ENCODE measurements around the gene COL6A3. TPM values are rescaled to one million over a fixed set of nuclear protein-coding genes. Genes with fewer than 3 reads are reported as not detected.
"Not testable (repeated sequence)": the region's sequence is repeated elsewhere in the genome, so short reads cannot be mapped to it uniquely, and the experiment has no call there.

COL6A3 gene
- total RNA-seq, 1 donor from 2014 or later, result 1,957 TPM

DNA sequence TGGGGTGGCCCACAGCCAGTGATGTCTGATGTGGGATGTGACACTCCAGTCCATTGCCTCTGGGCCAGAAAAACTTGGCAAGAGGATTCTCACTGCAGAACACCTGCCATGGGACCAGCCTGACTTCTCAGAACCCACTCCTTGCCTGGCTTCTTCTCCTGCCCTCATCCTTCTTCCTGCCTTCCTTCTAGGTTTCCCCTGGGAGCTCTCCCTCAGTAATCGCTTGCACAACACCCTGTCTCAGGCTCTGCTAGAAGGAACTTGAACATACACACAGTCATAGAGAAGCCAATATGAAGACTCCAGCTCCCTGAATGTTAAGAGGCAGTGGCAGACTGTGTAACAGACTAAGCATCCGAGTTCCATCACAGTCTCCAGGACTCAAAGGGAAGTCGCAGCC is 4.3 kb upstream of the COL6A3 start:
- DNase-seq (ENCODE audit: low spot score), result no peak

DNA sequence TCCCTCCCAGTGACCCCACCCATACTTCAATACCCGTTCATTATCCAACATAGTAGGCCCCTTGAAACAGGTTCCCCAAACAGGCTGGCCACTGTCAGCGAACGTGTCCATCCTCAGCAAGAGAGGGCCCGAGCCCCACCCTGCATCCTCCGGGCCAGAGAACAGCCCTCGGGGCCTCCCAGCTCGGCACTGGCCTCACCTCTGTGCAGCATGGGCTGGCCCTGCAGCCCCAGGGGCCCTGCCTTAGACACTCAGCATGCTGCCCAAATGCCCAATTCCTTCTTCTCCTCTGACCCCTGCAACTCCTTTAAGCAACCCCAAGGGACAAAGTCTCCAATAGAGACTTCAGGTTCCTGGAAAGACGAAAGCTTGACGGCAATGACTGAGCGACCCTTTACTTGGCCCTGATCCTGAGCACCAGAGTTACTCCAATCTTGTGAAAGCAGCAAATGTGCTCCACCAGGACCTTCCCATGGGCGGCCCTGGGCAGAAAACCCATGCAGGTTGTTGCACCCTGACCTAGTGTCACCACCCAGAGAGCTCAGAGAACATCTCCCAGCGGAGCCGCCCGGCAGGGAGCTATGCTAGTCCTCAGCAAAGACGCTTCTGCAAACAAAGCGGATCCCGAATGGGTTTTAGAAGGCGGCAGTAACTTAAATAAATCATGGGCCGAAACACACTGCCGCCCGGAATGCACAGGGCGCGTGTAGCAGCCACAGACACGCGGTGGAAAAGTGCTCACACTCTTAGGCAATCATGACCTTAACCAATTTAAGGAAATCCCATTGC is 782 bp downstream of the COL6A3 start:
- peak; percentile 62 for DNase-seq (ENCODE audit: low spot score)

DNA sequence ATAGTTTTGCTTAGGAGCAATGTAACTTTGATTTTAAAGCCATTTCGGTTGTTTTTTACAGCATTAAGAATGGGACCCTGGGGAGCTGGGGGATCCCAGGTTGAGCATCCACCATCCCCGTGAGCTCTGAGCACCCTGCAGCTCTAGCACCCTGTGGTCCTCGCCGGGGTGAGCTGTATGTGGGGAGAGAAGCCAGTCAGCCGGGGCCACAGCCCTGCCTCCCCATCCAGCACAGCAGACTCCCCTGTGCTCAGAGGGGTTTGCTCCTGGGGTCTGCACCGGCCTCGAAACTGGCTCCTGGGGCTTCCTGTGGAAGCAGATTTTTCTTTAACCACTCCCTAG is 1.3 kb downstream of the COL6A3 start:
- no peak for DNase-seq (ENCODE audit: low spot score)

- peak; percentile 72 for DNase-seq (ENCODE audit: low spot score)
Measured at GRCh38 chr2:237411683-237412423, 2.1 kb downstream of the COL6A3 start.

- DNase-seq (ENCODE audit: low spot score), result peak; percentile 78
Measured at GRCh38 chr2:237411092-237411601, 2.8 kb downstream of the COL6A3 start.

- DNase-seq (ENCODE audit: low spot score), result not testable (repeated sequence)
Measured at GRCh38 chr2:237409263-237409662, 4.7 kb downstream of the COL6A3 start.

DNA sequence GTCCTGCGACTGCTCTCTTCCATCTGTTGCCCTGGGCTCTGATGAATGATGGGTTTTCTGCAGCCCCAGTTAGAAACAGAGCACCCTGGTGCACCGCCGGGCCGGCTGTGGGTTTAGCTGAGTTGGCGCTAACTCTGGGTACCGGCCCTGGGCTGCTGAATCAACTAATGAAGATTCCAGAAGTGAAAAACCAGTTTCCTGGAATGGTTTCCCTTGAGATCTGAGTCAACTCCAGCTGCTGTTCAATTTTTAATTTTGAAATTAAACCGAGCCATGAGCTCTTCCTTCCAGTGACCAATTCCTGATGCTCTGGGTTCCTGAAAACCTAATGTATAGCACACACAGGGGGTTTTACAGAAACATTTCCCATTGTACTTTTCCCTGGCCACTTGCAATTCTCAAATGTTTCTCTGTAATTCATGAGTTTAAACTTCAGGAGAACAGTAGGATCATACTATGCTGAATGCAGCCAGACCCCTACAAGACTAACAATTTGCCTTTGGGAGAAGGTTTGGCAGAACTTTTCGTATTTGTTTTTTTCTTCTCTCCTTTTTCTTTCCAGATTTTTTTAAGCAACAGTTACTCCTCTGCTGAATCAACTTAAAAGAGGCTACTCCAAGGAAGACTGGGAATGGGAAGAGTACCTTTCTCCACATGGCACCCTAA is 5.5 kb downstream of the COL6A3 start:
- DNase-seq (ENCODE audit: low spot score), result no peak

GRCh38 chr2:237407700-237408099 is 6.3 kb downstream of the COL6A3 start:
- no peak for DNase-seq (ENCODE audit: low spot score)

DNA sequence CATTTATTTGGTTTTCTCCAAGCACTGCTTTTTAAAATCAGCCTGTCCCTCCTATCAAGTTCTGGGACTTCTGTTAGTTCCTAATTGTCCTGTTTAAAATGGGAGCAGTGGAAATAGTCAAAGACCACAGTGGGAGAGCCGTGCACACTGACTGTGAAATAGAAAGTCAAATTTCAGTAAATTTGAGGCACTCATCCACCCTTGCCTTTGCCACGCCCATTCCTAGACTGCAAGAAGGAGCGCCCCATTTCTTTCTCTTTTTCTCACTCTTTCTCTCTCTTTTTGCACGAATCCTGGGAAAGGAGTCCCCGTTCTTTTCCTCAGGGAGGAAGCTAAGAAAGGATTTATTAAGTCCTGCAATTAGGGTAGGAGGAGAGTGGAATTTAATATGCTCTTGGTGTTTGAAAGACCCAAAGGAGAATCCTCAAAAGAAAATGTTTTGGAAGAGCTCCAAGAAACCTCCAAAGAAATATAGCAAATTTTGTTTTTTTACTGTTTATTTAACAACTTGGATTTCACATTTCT is 7.5 kb downstream of the COL6A3 start:
- no peak for DNase-seq (ENCODE audit: low spot score)

GRCh38 chr2:237405605-237406004 is 8.4 kb downstream of the COL6A3 start:
- DNase-seq (ENCODE audit: low spot score), result no peak

GRCh38 chr2:237405006-237405559 is 8.9 kb downstream of the COL6A3 start:
- DNase-seq (ENCODE audit: low spot score), result no peak

DNA sequence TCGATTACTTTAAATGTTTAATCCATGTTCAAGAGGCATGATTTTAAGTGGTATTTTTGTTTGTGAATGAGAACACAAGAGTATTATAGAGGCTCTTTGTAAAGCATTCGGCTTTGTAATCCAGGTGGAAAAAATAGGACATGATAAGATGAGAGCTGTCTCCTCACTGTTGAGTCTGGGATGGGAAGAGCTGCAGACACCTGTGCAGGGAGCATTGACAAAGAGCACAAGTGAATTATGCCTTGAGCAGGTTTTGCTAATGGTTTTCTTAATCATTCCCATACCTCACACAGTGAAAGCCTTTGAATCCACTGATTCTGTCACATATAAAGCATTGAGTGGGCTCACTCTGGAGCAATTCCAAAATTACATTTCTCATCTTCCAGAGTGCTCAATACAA is 9.6 kb downstream of the COL6A3 start:
- DNase-seq (ENCODE audit: low spot score), result no peak

DNA sequence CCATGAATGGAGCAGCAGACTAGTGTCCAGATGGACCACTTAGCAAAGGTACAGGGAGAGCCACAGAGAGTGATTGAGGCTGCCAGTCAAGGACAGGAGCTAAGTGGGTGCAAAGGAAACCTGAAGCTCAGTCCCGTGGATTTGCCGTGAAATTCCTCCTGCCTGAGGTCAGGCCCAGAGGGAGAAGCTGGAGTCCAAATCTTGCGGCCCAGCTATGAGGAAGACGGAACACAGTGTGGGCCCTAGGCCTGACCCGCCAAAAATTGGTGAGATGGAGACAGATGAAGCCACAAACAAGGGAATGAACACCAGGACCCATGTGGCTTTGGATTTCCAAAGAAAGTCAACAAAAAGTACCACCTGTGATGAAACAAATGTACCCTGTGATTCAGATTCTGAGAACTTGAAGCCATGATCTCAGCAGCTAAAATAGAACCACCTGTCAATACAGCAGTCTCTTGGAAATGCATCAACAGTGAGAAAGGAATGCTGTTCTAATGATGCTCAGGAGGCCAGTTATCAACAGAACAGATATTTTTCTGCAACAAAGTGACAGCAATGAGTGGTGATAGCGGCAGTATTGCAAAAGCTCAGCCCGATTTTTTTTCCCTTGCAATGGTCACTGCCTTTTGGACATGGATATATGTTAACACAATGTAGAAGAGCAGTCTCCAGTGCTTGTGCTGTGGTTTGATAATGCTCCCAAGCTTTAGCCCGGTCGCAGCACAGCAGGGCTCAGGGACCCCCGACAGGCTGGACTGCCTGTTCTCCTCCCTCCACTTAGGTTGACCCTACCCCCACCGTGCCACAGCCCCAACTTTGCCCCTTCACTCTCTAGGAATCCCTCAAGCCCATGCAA is 10.7 kb downstream of the COL6A3 start:
- no peak for DNase-seq (ENCODE audit: low spot score)

DNA sequence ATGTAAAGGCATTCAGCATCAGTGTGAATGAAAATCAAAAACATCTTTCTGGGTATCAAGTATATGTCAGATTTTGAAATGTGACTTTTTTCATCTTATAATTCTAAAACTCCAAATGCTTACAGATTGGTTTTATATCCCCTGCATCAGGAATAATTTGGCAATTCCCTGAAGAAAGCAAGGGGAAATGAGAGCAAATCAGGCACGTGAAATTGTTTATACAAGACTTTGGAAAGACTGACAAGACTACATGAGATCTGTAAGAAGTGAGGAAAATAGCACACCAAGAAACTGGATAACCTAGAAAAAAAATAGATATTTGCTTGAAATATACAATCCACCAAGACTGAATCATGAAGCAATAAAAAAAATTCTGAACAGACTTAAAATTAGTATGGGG is 13.8 kb downstream of the COL6A3 start:
- no peak for DNase-seq (ENCODE audit: low spot score)

GRCh38 chr2:237397072-237397471 is 16.9 kb downstream of the COL6A3 start:
- no peak for DNase-seq (ENCODE audit: low spot score)

- DNase-seq (ENCODE audit: low spot score), result no peak
Measured at GRCh38 chr2:237393523-237393922, 20.4 kb downstream of the COL6A3 start.

DNA sequence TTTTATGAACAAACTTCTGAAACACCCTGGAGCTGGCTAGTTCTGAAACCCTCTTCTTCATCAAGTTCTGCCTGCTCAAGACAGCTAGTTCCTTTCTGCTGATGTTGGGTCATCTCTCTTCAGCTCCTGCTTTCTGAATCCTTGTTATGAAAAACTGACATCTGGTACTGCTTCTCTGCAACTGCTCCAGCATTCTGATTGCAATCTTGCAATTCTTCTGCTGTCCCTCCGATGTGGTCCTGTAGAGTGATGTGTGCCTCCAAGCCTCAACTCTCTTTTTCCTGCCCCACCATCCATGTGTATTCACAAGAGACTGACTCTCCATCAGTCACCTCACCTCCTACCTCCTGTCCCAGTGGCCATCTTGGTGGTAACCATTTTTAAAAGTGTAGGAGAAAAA is 21.8 kb downstream of the COL6A3 start:
- no peak for DNase-seq (ENCODE audit: low spot score)

- no peak for DNase-seq (ENCODE audit: low spot score)
Measured at GRCh38 chr2:237391140-237391539, 22.8 kb downstream of the COL6A3 start.

- no peak for DNase-seq (ENCODE audit: low spot score)
Measured at GRCh38 chr2:237390235-237390634, 23.7 kb downstream of the COL6A3 start.

GRCh38 chr2:237389831-237390230 is 24.1 kb downstream of the COL6A3 start:
- no peak for DNase-seq (ENCODE audit: low spot score)

DNA sequence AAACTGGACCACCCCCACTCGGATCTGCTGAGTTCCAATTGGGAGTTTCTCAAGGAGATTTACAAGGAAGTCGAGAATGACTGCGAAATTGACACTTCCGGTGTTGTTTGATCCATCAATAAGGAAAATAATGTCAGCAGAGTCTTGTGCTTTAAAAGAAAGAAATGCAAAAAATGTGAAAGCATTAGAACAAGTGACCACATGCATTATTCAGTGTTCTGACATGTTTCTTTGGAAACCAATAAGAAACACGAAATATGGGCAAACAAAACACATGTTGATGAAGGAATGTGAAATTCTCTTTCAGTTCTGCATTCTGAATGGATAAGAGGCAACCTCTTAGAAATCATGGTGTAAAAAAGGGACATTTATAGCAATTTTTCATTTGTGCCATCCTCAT is 25.9 kb downstream of the COL6A3 start:
- DNase-seq (ENCODE audit: low spot score), result no peak
